ENCODE measurements around the gene PRKCH.
"Not testable (repeated sequence)": the region's sequence is repeated elsewhere in the genome, so short reads cannot be mapped to it uniquely, and the experiment has no call there.

The PRKCH gene

GRCh38 chr14:61462566-61463193, 141.3 kb downstream of the PRKCH start:
- no peak for DNase-seq

- no peak for DNase-seq
Measured at GRCh38 chr14:61463664-61464285, 142.4 kb downstream of the PRKCH start.

- DNase-seq = not testable (repeated sequence)
Measured at GRCh38 chr14:61464539-61465320, 143.4 kb downstream of the PRKCH start.

- no peak for DNase-seq
Measured at GRCh38 chr14:61466249-61466904, 145.0 kb downstream of the PRKCH start.

- DNase-seq = no peak
Measured at GRCh38 chr14:61466905-61467280, 145.5 kb downstream of the PRKCH start.

GRCh38 chr14:61467296-61467695, 145.9 kb downstream of the PRKCH start:
- DNase-seq = no peak

GRCh38 chr14:61468063-61468825, 146.9 kb downstream of the PRKCH start:
- no peak for DNase-seq

GRCh38 chr14:61469781-61470180, 148.4 kb downstream of the PRKCH start:
- DNase-seq = no peak

GRCh38 chr14:61470261-61470960, 149.0 kb downstream of the PRKCH start:
- no peak for DNase-seq

GRCh38 chr14:61470961-61471293, 149.5 kb downstream of the PRKCH start:
- DNase-seq = no peak

GRCh38 chr14:61471297-61472005, 150.1 kb downstream of the PRKCH start:
- DNase-seq = no peak

- peak; percentile 91 for DNase-seq
Measured at GRCh38 chr14:61472011-61472672, 150.8 kb downstream of the PRKCH start.

- DNase-seq = peak; percentile 93
Measured at GRCh38 chr14:61472801-61473376, 151.5 kb downstream of the PRKCH start.

- no peak for DNase-seq
Measured at GRCh38 chr14:61474015-61474414, 152.6 kb downstream of the PRKCH start.

- DNase-seq = no peak
Measured at GRCh38 chr14:61474701-61475100, 153.3 kb downstream of the PRKCH start.

GRCh38 chr14:61475316-61475715, 153.9 kb downstream of the PRKCH start:
- peak; percentile 86 for DNase-seq

- peak; percentile 64 for DNase-seq
Measured at GRCh38 chr14:61476105-61476753, 154.8 kb downstream of the PRKCH start.

- peak; percentile 88 for DNase-seq
Measured at GRCh38 chr14:61476754-61477410, 155.5 kb downstream of the PRKCH start.

GRCh38 chr14:61477712-61478462, 156.5 kb downstream of the PRKCH start:
- peak; percentile 58 for DNase-seq

All from activated CD4-positive, alpha-beta T cell treated with anti-CD3 and anti-CD28 coated beads, Interleukin-10, Interleukin-2, amounts not matched to agents 100 ng/mL and 50 ng/mL, durations not matched to agents 16 hours and 8 hours (primary cell).